Aorta (tissue), 5 donors: ENCODE measurements around the gene DENND6B. TPM values are rescaled to one million over a fixed set of nuclear protein-coding genes. Genes with fewer than 3 reads are reported as not detected.

ENCODE experiments used
- ATAC-seq: fragments of 200-7000 bp; cut with Tn5 transposase; one replicate; pipeline ENCODE4 v1.9.1; 2022; ENCODE audit warnings: moderate library complexity; ENCODE audit not compliant: low FRiP score
- DNase-seq, 2 donors: peaks; one replicate each; pipeline ENCODE4 v3.0.0-alpha.2; 2020
- H3K27ac ChIP-seq, 2 donors: one replicate each; pipeline ENCODE4 v1.5.1; 2013; ENCODE audit warnings: low read length in 2 of 2, mild to moderate bottlenecking in 2 of 2, moderate library complexity in 2 of 2, control low read depth in 1 of 2, inconsistent platforms in 1 of 2, low read depth in 1 of 2
- H3K27me3 ChIP-seq, 2 donors: one replicate each; pipeline ENCODE4 v1.6.1; 2013; ENCODE audit warnings: control low read depth in 1 of 2, low read length in 1 of 2, mild to moderate bottlenecking in 1 of 2, moderate library complexity in 1 of 2; ENCODE audit not compliant: insufficient read depth in 2 of 2, control insufficient read depth in 1 of 2
- H3K36me3 ChIP-seq, 2 donors: one replicate each; pipeline ENCODE4 v1.6.1; 2013; ENCODE audit warnings: control low read depth in 1 of 2, low read length in 1 of 2, mild to moderate bottlenecking in 1 of 2; ENCODE audit not compliant: insufficient read depth in 2 of 2, control insufficient read depth in 1 of 2
- H3K4me1 ChIP-seq, 2 donors: one replicate each; pipeline ENCODE4 v1.6.1; 2013; ENCODE audit warnings: low read length in 2 of 2, control low read depth in 1 of 2, mild to moderate bottlenecking in 1 of 2, moderate library complexity in 1 of 2; ENCODE audit not compliant: insufficient read depth in 2 of 2, control insufficient read depth in 1 of 2
- H3K4me3 ChIP-seq, 2 donors: one replicate each; pipeline ENCODE4 v1.5.1; 2013; ENCODE audit warnings: low read length in 2 of 2, control low read depth in 1 of 2, mild to moderate bottlenecking in 1 of 2
- H3K9me3 ChIP-seq: one replicate; pipeline ENCODE4 v1.6.1; 2013; ENCODE audit warnings: mild to moderate bottlenecking, low read length; ENCODE audit not compliant: control insufficient read depth
- WGBS, 2 donors: extraction: QIAGEN DNeasy Blood & Tissue Kit; methylation state at CpG; one replicate each; pipeline ENCODE4 v1.1.7; 2013; 5-methylcytosine and 5-hydroxymethylcytosine counted together
- intact Hi-C, 2 donors: fragments of 100-400 bp; cut with DNase I; formaldehyde crosslinking; loops; one replicate each; pipeline versions ENCODE4 v1.14.2 to v1.15.0; 2022
- polyA plus RNA-seq, 2 donors: library from polyadenylated mRNA; stranded (reverse); fragments of 200-250 nt; gene quantifications; one replicate each; pipeline ENCODE4 v1.2.3, GENCODE V29; 2013
- total RNA-seq, 2 donors: library from RNA; stranded (reverse); fragmentation: NEBNext Ultra II Directional; extraction: Animal tissue kit (Norgen Biotek cat#: 25700); gene quantifications; one replicate each; pipeline ENCODE4 v1.2.1, GENCODE V29; 2021
- donor health status: healthy with polysubstance abuse.
- donor health status: Bipolar disorder and iron deficiency.
- donor health status: DM: no; HTN: no; CAD: no.
- donor health status: DM: no; HTN: no; CAD: no.
- donor health status: DM: yes; HTN: yes; CAD: no.

Gene DENND6B
- total and polyA plus RNA-seq, 4 donors, result 0.25 to 7.5 (median 4.7) TPM

DNA sequence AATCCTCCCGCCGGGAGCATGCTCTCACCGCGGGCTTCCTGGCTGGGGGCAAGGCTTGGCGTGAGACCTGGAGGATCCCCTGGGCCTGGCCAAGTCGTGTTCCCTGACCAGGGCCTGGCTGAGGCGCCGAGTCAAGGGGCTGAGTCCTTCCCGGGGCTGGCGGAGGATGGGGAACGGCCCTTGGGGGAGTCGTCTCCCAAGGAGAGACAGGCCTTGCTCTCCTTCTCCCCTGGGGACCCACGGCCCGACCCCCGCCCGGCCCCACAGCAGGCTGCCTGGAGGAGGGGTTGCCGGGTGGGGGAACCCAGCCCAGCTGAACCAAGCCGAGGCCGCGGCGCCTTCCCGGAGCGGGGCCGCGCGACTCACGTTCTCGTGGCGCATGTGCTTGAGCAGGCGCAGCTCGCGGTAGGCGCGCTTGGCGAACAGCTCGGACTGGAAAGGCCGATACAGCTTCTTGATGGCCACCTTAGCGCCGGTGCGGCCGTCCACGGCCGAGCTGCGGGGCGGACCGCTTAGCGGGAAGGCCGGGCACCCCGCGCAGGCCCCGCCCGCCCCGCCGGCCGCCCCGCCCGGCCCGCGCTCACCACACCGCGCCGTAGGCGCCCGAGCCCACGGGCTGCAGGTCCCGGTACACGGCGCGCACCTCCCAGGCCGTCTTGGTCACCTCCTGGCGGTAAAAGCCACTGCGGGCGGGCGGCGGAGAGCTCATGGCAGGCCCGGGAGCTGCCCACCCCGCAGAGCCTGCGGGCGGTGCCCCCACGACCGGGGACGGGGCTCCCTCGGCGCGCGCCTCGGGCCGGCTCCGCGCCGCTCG, 65.8 kb downstream of the DENND6B start:
- Histone ChIP-seq H3K36me3 (no peaks in the 10 kb centered on the region), H3K27ac (no peak overlapping the region), H3K27me3 (no peaks in the 10 kb centered on the region), H3K4me3 (peak overlapping the region; percentile 23 to 46), H3K4me1 (no peaks in the 10 kb centered on the region), H3K9me3 (no peaks in the 10 kb centered on the region)
- 0 to 1% methylated on average over 64 to 92 of the region's 92 CpGs for WGBS, 2 donors
- DNase-seq (peak in 1 of 2 donors; percentile 71), ATAC-seq (peak; percentile 5)
- intact Hi-C loops, result no loop called here

DNA sequence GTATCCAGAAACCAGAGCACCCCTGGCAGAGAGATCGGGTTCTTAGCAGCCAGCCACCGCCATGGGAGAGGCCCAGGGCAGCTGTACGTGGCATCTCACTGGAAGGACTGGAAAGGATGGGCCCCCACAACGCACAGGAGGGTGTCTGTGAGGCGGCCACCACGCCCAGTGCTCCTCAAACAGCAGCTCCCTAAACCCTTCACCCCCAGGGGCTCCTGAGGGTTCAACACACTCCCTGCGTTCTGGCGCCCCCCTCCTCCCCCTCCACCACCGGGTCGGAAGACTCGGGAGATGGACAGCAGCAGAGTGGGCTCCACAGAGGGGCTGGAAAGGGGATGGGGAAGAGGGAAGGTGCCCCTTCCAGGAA, 66.4 kb downstream of the DENND6B start:
- intact Hi-C loops, result no loop called here
- Histone ChIP-seq H3K36me3 (no peaks in the 10 kb centered on the region), H3K27me3 (no peaks in the 10 kb centered on the region), H3K4me3 (no peak overlapping the region), H3K9me3 (no peaks in the 10 kb centered on the region), H3K27ac (no peak overlapping the region), H3K4me1 (no peaks in the 10 kb centered on the region)
- no peak for ATAC-seq
- 29 to 33% methylated on average over 10 to 11 of the region's 11 CpGs for WGBS, 2 donors
- no peak for DNase-seq

DNA sequence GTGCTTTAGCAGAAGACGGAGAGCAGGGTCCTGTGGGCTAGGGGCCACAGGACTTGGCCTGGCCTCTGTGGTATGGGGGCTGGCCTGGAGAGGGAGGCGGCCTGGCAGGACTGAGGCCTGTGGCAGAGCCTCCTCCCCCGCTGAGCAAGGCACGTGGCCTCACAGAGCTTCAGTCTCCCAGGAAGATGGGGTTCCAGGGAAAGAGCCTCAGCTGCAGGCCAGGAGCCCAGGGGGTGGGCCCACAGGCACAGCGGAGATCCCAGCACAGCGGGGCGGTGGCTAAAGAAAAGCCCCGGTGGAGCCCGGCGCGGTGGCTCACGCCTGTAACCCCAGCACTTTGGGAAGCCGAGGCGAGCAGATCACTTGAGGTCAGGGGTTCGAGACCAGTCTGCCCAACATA, 67.5 kb downstream of the DENND6B start:
- ATAC-seq, result no peak

More for the DNA sequence above, 67.5 kb downstream of the DENND6B start:
- 82 to 90% methylated on average over 15 of the region's 15 CpGs for WGBS, 2 donors
- Histone ChIP-seq H3K27ac (no peak overlapping the region), H3K36me3 (no peaks in the 10 kb centered on the region), H3K4me3 (no peak overlapping the region), H3K9me3 (no peaks in the 10 kb centered on the region), H3K27me3 (no peaks in the 10 kb centered on the region), H3K4me1 (no peaks in the 10 kb centered on the region)
- DNase-seq, result no peak
- intact Hi-C loops, result no loop called here

Other genes starting within 250 kb of the DENND6B start
- gene MLC1, start 241.6 kb downstream of the DENND6B start, total RNA-seq, result under 1 TPM; 0.16 to 0.39 TPM
- 1 to 10 TPM in 1 of 2 donors, not detected in 1; 2.1 TPM for gene MLC1, start 241.6 kb downstream of the DENND6B start, polyA plus RNA-seq
- gene MOV10L1, start 237.0 kb downstream of the DENND6B start, total RNA-seq, result 1 to 10 TPM in 1 of 2 donors, under 1 TPM in 1; 0.10 to 3.2 TPM
- 1 to 10 TPM; 1.5 to 4.2 TPM for gene MOV10L1, start 237.0 kb downstream of the DENND6B start, polyA plus RNA-seq
- gene PANX2, start 156.3 kb downstream of the DENND6B start, total RNA-seq, result 1 to 10 TPM in 1 of 2 donors, under 1 TPM in 1; 0.62 to 1.2 TPM
- gene PANX2, start 156.3 kb downstream of the DENND6B start, polyA plus RNA-seq, result 1 to 10 TPM in 1 of 2 donors, under 1 TPM in 1; 0.97 to 1.4 TPM
- gene TRABD, start 141.1 kb downstream of the DENND6B start, total RNA-seq, result 10 to 100 TPM; 27.1 to 33.4 TPM
- gene TRABD, start 141.1 kb downstream of the DENND6B start, polyA plus RNA-seq, result 10 to 100 TPM; 13.5 to 53.2 TPM
- gene SELENOO, start 126.0 kb downstream of the DENND6B start, total RNA-seq, result 10 to 100 TPM; 14.2 to 21.6 TPM
- 100 to 1,000 TPM in 1 of 2 donors, 10 to 100 TPM in 1; 11.6 to 105 TPM for gene SELENOO, start 126.0 kb downstream of the DENND6B start, polyA plus RNA-seq
- 10 to 100 TPM; 29.0 to 49.5 TPM for gene TUBGCP6, start 82.0 kb downstream of the DENND6B start, total RNA-seq
- gene TUBGCP6, start 82.0 kb downstream of the DENND6B start, polyA plus RNA-seq, result 100 to 1,000 TPM in 1 of 2 donors, 1 to 10 TPM in 1; 7.0 to 134 TPM
- gene HDAC10, start 75.7 kb downstream of the DENND6B start, total RNA-seq, result 10 to 100 TPM; 19.8 to 47.8 TPM
- 10 to 100 TPM in 1 of 2 donors, 1 to 10 TPM in 1; 5.5 to 57.3 TPM for gene HDAC10, start 75.7 kb downstream of the DENND6B start, polyA plus RNA-seq
- gene MAPK12, start 65.3 kb downstream of the DENND6B start, total RNA-seq, result 10 to 100 TPM in 1 of 2 donors, 1 to 10 TPM in 1; 9.2 to 22.9 TPM
- gene MAPK12, start 65.3 kb downstream of the DENND6B start, polyA plus RNA-seq, result 10 to 100 TPM in 1 of 2 donors, 1 to 10 TPM in 1; 1.6 to 19.0 TPM
- gene MAPK11, start 56.6 kb downstream of the DENND6B start, total RNA-seq, result 10 to 100 TPM; 10.7 to 23.2 TPM
- 10 to 100 TPM in 1 of 2 donors, under 1 TPM in 1; 0.13 to 14.9 TPM for gene MAPK11, start 56.6 kb downstream of the DENND6B start, polyA plus RNA-seq
- 100 to 1,000 TPM; 139 to 210 TPM for gene PLXNB2, start 19.4 kb downstream of the DENND6B start, total RNA-seq
- gene PLXNB2, start 19.4 kb downstream of the DENND6B start, polyA plus RNA-seq, result 100 to 1,000 TPM in 1 of 2 donors, 10 to 100 TPM in 1; 46.0 to 214 TPM
- gene PPP6R2, start 16.3 kb upstream of the DENND6B start, total RNA-seq, result 10 to 100 TPM; 45.2 to 46.7 TPM
- 10 to 100 TPM; 14.1 to 62.5 TPM for gene PPP6R2, start 16.3 kb upstream of the DENND6B start, polyA plus RNA-seq
- 10 to 100 TPM; 65.3 to 77.9 TPM for gene SBF1, start 148.0 kb upstream of the DENND6B start, total RNA-seq
- 10 to 100 TPM; 17.8 to 49.8 TPM for gene SBF1, start 148.0 kb upstream of the DENND6B start, polyA plus RNA-seq
- gene ADM2, start 154.5 kb upstream of the DENND6B start, total RNA-seq, result under 1 TPM; 0.26 to 0.54 TPM
- gene ADM2, start 154.5 kb upstream of the DENND6B start, polyA plus RNA-seq, result under 1 TPM in 1 of 2 donors, not detected in 1; 0.50 TPM
- gene MIOX, start 159.8 kb upstream of the DENND6B start, total RNA-seq, result not detected
- gene MIOX, start 159.8 kb upstream of the DENND6B start, polyA plus RNA-seq, result not detected
- 10 to 100 TPM; 42.2 to 65.7 TPM for gene LMF2, start 180.7 kb upstream of the DENND6B start, total RNA-seq
- gene LMF2, start 180.7 kb upstream of the DENND6B start, polyA plus RNA-seq, result 100 to 1,000 TPM in 1 of 2 donors, 10 to 100 TPM in 1; 20.0 to 123 TPM
- gene NCAPH2, start 181.2 kb upstream of the DENND6B start, total RNA-seq, result 10 to 100 TPM; 31.6 to 35.5 TPM
- 10 to 100 TPM; 18.2 to 67.4 TPM for gene NCAPH2, start 181.2 kb upstream of the DENND6B start, polyA plus RNA-seq
- gene SCO2, start 198.6 kb upstream of the DENND6B start, total RNA-seq, result 1 to 10 TPM; 4.7 to 5.1 TPM
- 10 to 100 TPM in 1 of 2 donors, not detected in 1; 11.6 TPM for gene SCO2, start 198.6 kb upstream of the DENND6B start, polyA plus RNA-seq
- gene TYMP, start 203.0 kb upstream of the DENND6B start, total RNA-seq, result 10 to 100 TPM; 68.3 to 99.2 TPM
- gene TYMP, start 203.0 kb upstream of the DENND6B start, polyA plus RNA-seq, result 10 to 100 TPM; 37.7 to 47.1 TPM
- gene KLHDC7B, start 218.9 kb upstream of the DENND6B start, total RNA-seq, result under 1 TPM; 0.29 to 0.63 TPM
- not detected for gene KLHDC7B, start 218.9 kb upstream of the DENND6B start, polyA plus RNA-seq
- not detected for gene SYCE3, start 235.9 kb upstream of the DENND6B start, total RNA-seq
- gene SYCE3, start 235.9 kb upstream of the DENND6B start, polyA plus RNA-seq, result 1 to 10 TPM in 1 of 2 donors, not detected in 1; 1.5 TPM